ENCODE data around the gene CDH4.
"Not testable (repeated sequence)": the region's sequence is repeated elsewhere in the genome, so short reads cannot be mapped to it uniquely, and the experiment has no call there.

GRCh38 chr20:61971595-61971994 lies 719.5 kb downstream of the CDH4 start:
- TF ChIP-seq CTCF, POLR2AphosphoS5 (IDR thresholded peaks at IDR 0.05): not testable (repeated sequence)
